Activated T-helper 2 cell treated with anti-CD3 and anti-CD28 coated beads, Interferon-gamma antibody, Interleukin-2, Interleukin-4, amounts not matched to agents 10 μg/mL and 5 μg/mL and 100 μg/mL, durations not matched to agents 14 hours and 24 hours and 36 hours (primary cell): ENCODE data around the gene SLC35B2. TPM values are rescaled to one million over a fixed set of nuclear protein-coding genes. Genes with fewer than 3 reads are reported as not detected.

Experiments
- DNase-seq: peaks from one replicate; pipeline ENCODE4 v3.0.0; 2021; ENCODE audit warnings: low spot score
- H3K27ac Mint-ChIP-seq: one replicate; pipeline ENCODE4 v1.8.0; 2021; ENCODE audit warnings: mixed read lengths
- H3K27me3 Mint-ChIP-seq: one replicate; pipeline ENCODE4 v1.8.0; 2021; ENCODE audit warnings: low read depth, mixed read lengths
- H3K36me3 Mint-ChIP-seq: one replicate; pipeline ENCODE4 v1.8.0; 2021; ENCODE audit warnings: low read depth, mixed read lengths
- H3K4me1 Mint-ChIP-seq: one replicate; pipeline ENCODE4 v1.8.0; 2021; ENCODE audit warnings: low read depth, mixed read lengths
- H3K4me3 Mint-ChIP-seq: one replicate; pipeline ENCODE4 v1.8.0; 2021; ENCODE audit warnings: low read depth, mild to moderate bottlenecking, moderate library complexity, mixed read lengths
- H3K9me3 Mint-ChIP-seq: one replicate; pipeline ENCODE4 v1.8.0; 2021; ENCODE audit warnings: mixed read lengths
- intact Hi-C: fragments of 100-400 bp; cut with micrococcal nuclease; formaldehyde crosslinking; loops from one replicate; pipeline ENCODE4 v1.15.1; 2023
- total RNA-seq: library from RNA; stranded (reverse); gene quantifications from 2 replicates; pipeline ENCODE4 v1.2.3, GENCODE V29; 2022

The SLC35B2 gene
- total RNA-seq, 1 donor from 2014 or later = 29.6 TPM

DNA sequence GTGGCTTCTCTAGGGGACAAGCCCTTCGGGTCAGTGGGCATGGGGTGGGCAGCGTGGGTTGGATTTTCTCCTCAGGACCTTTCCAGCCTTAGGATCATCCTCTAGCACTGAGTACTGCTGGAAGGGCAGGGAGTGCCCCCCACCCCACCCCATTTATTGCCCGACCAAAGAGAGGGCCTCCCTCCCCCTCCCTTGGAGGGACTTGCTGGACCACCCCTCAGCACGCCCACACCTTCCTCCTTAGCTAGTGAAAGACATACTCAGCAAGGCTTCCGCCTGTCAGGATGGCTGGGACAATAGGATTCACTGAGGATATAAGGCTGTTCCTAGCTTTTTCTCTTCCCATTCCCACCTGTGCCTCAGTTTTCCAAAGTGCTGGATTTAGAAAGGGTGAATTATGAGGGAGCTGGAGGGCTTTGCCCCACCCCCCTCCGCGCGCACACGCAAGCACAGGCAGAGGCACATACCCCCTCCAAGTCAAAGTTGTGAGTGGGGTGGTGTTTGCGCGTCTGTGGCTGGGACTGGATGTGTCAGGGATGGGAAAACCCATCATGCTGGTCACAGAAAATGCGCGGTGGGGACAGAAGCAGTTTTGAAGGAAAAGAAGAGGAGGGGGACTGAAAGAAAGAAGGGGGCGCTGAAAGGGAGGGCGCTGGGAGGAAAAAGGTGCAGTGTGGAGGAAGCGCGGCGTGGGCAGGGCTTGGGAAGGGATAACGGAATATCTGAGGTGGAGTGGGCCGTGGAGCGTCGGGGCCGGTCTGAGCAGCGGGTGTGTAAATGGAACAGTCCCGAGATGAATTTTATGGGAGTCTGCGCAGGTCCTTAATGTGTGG lies 34.6 kb downstream of the SLC35B2 start:
- Mint-ChIP-seq H3K9me3 (no peaks in the 10 kb centered on the region), H3K27me3 (peaks cover 7% of the 10 kb centered on the region), H3K4me1 (peaks cover 41% of the 10 kb centered on the region), H3K4me3 (peak overlapping the region; percentile 80), H3K36me3 (peaks cover 15% of the 10 kb centered on the region), H3K27ac (peak overlapping the region; percentile 73)
- DNase-seq = no peak
- intact Hi-C loops = loop anchor here (1.0 kb wide), 1 partner anchor 50 kb away; no protein-coding TSS in a partner anchor

DNA sequence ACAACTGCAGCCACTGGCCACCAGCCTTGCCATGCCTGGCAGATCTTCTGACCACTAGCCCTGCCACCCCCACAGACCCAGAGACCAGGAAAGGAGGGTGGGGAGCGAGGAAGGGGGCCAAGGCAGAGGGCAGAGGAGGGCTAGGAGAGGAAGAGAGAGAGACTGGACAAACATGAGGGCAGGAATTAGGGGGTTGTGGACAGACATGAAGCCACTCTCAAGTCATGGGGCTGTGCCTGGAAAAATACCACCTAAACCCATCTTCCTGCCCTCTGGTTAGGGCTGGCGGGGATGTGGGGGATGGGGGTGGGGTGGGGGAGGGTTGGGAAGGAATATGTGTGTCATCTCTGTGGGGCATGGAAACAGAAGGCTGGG lies 35.4 kb downstream of the SLC35B2 start:
- peaks cover 7% of the 10 kb centered on the region for H3K27me3 Mint-ChIP-seq
- intact Hi-C loops = loop anchor here (1.0 to 2.0 kb wide), 3 partner anchors 35 to 96 kb away; partner anchors contain the start of gene SLC35B2
- no peak for DNase-seq
- H3K36me3 Mint-ChIP-seq = peaks cover 9% of the 10 kb centered on the region
- no peak overlapping the region for H3K4me3 Mint-ChIP-seq
- no peaks in the 10 kb centered on the region for H3K9me3 Mint-ChIP-seq
- peaks cover 41% of the 10 kb centered on the region for H3K4me1 Mint-ChIP-seq
- peak overlapping the region; percentile 67 for H3K27ac Mint-ChIP-seq

DNA sequence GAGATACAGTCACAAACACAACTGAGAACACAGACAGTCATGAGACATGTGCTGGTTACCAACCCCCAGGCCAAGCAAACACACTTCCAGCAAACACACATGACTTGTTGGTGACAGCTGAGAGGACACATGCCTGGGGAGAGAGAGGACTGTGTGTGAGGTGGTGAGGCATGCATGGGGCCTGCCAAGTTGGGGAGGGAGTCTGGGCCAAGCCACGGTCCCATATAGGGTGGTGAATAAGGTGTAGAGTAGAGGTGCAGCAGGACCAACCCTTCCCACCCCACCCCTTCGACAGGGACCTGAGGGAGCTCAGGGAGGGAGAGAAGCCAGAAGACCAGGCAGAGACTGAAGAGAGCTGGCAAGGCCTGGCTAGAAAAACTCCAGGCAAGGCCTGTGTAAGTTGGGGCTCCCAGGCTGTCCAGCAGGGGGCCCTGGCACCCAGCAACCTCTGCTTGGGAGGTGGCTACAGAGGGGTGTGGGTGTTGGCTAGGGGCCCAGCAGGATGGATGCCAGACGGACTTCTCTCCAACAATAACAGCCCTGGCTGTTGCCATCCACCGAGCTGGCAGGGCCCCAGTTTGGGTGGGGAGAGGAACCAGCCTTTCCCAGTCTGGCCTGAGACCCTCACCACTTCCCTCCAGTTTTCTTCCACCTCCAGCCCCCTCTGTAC lies 35.9 kb downstream of the SLC35B2 start:
- peaks cover 9% of the 10 kb centered on the region for H3K36me3 Mint-ChIP-seq

DNA sequence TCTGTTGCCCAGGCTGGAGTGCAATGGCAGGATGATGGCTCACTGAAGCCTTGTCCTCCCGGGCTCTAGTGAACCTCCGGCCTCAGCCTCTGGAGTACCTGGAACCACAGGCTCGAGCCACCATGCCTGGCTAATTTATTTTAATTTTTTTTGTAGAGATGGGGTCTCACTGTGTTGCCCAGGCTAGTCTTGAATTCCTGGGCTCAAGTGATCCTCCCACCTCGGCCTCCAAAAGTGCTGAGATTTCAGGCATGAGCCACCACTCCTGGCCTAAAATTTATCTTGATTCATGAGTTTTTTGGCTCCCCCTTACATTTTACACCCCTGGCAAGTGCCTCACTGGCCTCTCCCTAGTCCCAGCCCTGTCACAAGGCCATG lies 36.4 kb downstream of the SLC35B2 start:
- Mint-ChIP-seq H3K4me1 (peaks cover 41% of the 10 kb centered on the region), H3K4me3 (peak overlapping the region; percentile 44), H3K36me3 (peaks cover 6% of the 10 kb centered on the region), H3K27ac (peak overlapping the region; percentile 67), H3K27me3 (peaks cover 9% of the 10 kb centered on the region), H3K9me3 (no peaks in the 10 kb centered on the region)
- no peak for DNase-seq
- intact Hi-C loops = loop anchor here (1.0 to 2.0 kb wide), 2 partner anchors 36 to 95 kb away; partner anchors contain the start of gene SLC35B2

More for the DNA sequence above, 35.9 kb downstream of the SLC35B2 start:
- peak; percentile 70 for DNase-seq
- peak overlapping the region; percentile 67 for H3K27ac Mint-ChIP-seq
- intact Hi-C loops = loop anchor here (1.0 to 2.0 kb wide), 2 partner anchors 35 to 95 kb away; partner anchors contain the start of gene SLC35B2
- peak overlapping the region; percentile 44 for H3K4me3 Mint-ChIP-seq
- no peaks in the 10 kb centered on the region for H3K9me3 Mint-ChIP-seq
- H3K4me1 Mint-ChIP-seq = peaks cover 44% of the 10 kb centered on the region
- H3K27me3 Mint-ChIP-seq = peaks cover 9% of the 10 kb centered on the region

DNA sequence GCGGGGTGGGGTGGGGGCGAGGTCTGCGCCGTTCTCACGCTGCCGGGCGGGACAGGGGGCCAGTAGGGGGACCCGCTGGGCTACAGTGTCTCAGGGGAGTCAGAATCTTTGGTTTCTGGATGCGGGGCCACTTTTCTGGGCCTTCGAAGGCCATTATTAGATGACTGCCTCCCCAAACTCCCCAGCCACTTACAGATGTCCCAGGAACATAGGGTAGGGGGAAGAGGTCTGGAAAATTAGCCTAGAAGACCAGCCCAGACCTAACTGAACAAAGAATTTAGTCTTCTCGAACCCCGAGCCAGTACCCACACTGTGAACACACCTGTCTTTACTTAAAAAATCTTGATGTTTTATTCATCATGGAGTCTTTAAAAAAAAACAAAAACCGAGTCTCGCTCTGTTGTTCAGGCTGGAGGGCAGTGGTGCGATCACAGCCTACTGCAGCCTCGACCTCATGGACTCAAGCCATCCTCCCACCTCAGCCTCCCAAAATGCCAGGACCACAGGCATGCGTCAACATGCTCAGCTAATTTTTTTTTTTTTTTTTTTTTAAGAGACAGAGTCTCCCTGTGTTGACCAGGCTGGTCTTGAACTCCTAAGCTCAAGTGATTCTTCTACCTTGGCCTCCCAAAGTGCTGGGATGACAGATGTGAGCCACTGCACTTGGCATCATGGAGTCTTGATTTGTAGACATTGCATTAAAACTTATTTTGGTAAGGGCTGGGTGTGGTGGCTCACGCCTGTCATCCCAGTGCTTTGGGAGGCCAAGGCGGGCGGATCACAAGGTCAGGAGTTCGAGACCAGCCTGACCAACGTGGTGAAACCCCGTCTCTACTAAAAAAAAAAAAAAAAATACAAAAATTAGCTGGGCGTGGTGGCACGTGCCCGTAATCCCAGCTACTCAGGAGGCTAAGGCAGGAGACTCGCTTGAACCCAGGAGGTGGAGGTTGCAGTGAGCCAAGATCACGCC lies 37.2 kb downstream of the SLC35B2 start:
- H3K27ac Mint-ChIP-seq = no peak overlapping the region
- no peak for DNase-seq
- intact Hi-C loops = loop anchor here (2.0 kb wide), 1 partner anchor 37 kb away; the partner anchor contains the start of gene SLC35B2
- peaks cover 38% of the 10 kb centered on the region for H3K4me1 Mint-ChIP-seq
- H3K36me3 Mint-ChIP-seq = peaks cover 6% of the 10 kb centered on the region
- H3K9me3 Mint-ChIP-seq = no peaks in the 10 kb centered on the region
- H3K4me3 Mint-ChIP-seq = peak overlapping the region; percentile 30
- peaks cover 9% of the 10 kb centered on the region for H3K27me3 Mint-ChIP-seq

DNA sequence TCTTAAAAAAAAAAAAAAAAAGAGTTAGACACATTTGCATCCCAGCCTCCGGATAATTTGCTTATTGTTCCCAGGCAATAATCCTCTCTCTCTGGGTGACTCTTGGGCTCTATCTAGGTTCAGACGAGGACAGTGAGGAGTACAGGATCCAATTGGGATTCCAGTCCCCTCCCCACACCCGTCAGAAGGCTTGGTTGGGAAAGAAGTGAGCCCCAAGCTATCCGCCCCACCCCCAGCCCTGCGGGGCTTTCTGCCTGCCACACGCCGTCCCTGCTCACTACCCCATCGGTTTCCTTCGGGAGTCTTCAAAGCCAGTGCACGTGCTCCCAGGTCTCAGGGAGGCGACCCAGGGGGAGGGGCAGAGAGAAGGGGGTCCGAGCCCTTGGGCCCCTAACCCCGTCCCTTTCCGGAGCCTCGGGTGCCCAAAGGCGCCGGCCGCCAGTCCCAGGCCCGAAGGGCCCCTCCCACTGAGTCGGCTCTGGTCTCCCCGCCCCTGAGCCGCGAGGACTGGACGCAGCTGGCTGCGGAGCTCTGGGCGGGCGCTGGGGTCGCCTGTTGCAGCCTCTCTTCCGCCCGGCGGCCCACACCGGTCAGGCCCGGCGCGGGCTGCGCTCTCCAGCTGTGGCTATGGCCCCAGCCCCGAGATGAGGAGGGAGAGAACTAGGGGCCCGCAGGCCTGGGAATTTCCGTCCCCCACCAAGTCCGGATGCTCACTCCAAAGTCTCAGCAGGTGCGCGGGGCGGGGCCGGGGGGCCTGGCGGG lies 38.1 kb downstream of the SLC35B2 start:
- no peak for DNase-seq
- H3K9me3 Mint-ChIP-seq = no peaks in the 10 kb centered on the region
- H3K4me1 Mint-ChIP-seq = peaks cover 30% of the 10 kb centered on the region
- no peak overlapping the region for H3K27ac Mint-ChIP-seq
- no peaks in the 10 kb centered on the region for H3K36me3 Mint-ChIP-seq
- intact Hi-C loops = no loop called here
- peaks cover 9% of the 10 kb centered on the region for H3K27me3 Mint-ChIP-seq
- peak overlapping the region; percentile 58 for H3K4me3 Mint-ChIP-seq

DNA sequence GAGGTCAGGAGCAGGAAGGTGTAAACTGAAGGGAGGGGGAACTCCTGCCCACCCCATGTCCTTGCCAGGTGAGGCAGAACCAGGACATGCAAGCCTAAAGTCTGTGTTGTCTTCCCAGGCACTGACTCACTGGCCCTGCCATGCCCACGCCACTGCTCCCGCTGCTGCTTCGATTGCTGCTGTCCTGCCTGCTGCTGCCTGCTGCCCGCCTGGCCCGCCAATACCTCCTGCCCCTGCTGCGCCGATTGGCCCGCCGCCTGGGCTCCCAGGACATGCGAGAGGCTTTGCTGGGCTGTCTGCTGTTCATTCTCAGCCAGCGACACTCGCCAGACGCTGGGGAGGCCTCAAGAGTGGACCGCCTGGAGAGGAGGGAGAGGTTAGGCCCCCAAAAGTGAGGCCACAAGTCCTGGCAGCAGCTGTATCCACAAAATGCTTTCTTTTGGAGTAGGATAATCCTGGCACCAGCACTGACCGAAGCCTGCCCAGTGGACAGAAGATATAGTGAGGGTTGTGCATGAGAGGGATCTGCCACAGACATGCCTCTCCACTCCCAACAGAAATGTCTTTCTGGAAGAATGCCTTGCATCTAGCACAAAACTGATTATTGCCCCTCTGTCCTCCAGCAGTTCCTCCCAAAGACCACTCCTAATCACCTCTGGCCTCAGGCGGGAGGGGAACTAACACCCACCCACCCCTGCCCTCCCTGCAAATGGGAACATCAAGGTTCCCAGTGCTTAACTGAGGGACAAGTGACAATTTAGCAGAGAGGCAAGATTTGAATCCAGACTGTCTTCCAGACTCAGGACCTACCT lies 39.8 kb downstream of the SLC35B2 start:
- Mint-ChIP-seq H3K4me3 (no peak overlapping the region), H3K4me1 (peaks cover 23% of the 10 kb centered on the region), H3K27ac (no peak overlapping the region), H3K27me3 (peaks cover 13% of the 10 kb centered on the region), H3K36me3 (no peaks in the 10 kb centered on the region), H3K9me3 (no peaks in the 10 kb centered on the region)
- DNase-seq = no peak
- intact Hi-C loops = no loop called here

DNA sequence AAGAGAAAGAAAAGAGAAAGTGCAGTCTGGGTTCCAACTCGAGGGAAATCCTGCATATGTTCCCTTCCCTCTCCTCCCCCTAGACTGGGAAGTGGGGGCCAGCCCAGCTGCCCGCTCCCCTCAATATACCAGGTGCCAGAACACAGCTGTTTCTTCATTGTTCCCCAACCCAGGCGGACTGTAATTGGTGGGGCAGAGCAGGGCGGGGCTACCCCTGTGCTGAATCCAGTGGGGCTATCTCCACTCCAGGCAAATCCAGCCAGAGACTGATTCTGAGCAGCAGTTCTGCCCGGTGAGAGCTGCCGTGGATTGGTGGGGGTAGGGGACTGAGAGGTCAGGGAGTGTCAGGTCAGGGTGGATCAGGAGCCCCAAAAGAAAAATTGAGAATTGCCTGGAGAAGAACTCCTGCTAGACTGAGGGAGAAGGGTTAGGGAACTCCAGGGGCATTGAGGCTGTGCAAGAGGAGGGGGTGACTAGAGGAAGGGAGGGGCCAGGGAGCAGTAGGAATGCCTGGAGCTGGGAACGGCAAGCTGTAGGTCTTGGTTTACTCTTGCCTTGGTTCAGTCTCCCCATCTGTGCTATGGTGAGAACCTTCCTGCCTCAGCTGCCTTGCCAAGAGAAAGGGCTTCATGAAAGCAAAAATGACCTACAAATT lies 40.5 kb downstream of the SLC35B2 start, which contains the start of gene MYMX:
Gene MYMX (plus strand): TSS at position 250 of the 655 bp plus-strand sequence. CDS start 546 bp downstream, outside the sequence.
- intact Hi-C loops = no loop called here
- H3K4me1 Mint-ChIP-seq = peaks cover 17% of the 10 kb centered on the region
- H3K9me3 Mint-ChIP-seq = no peaks in the 10 kb centered on the region
- H3K27ac Mint-ChIP-seq = no peak within 1 kb of the TSS
- peaks cover 13% of the 10 kb centered on the region for H3K27me3 Mint-ChIP-seq
- no peak for DNase-seq
- no peak within 1 kb of the TSS for H3K4me3 Mint-ChIP-seq
- no peaks in the 10 kb centered on the region for H3K36me3 Mint-ChIP-seq

DNA sequence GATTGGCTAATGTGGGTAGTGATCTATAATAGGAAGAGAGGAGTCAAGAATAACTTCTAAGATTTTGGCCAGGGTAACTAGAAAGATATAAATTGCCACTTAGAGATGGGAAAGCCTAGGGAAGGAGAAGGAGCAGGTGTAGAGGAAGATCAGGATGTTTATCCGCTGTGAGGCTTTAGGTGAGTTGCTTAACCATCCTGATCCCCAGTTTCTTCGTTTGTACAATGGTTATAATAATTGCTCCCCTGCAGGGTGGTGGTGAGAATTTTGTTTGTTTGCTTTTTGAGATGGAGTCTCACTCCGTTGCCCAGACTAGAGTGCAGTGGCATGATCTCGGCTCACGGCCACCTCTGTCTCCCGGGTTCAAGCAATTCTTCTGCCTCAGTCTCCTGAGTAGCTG lies 43.0 kb downstream of the SLC35B2 start:
- Mint-ChIP-seq H3K27ac (no peak overlapping the region), H3K4me1 (peaks cover 10% of the 10 kb centered on the region), H3K9me3 (no peaks in the 10 kb centered on the region), H3K27me3 (peaks cover 17% of the 10 kb centered on the region), H3K36me3 (no peaks in the 10 kb centered on the region), H3K4me3 (no peak overlapping the region)
- intact Hi-C loops = no loop called here
- DNase-seq = no peak

DNA sequence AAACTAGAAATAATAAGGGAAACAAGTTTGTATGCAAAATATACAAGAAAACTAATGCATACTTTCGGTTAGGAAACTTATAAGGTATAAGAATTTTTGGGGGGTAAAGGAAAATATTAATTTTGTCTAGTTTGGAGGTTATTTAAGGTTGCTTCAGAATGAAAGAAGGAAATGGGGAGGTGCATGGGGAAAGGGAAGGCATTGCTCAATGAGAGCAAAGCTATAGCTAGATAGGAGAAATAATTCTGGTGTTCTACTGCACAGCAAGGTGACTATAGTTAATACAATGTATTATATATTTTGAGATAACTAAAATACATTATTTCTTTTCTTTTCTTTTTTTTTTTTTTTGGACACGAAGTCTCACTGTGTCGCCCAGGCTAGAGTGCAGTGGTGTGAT lies 46.0 kb downstream of the SLC35B2 start:
- Mint-ChIP-seq H3K9me3 (no peaks in the 10 kb centered on the region), H3K4me1 (peaks cover 1% of the 10 kb centered on the region), H3K4me3 (no peak overlapping the region), H3K36me3 (no peaks in the 10 kb centered on the region), H3K27me3 (peaks cover 16% of the 10 kb centered on the region), H3K27ac (no peak overlapping the region)
- no peak for DNase-seq
- intact Hi-C loops = no loop called here

DNA sequence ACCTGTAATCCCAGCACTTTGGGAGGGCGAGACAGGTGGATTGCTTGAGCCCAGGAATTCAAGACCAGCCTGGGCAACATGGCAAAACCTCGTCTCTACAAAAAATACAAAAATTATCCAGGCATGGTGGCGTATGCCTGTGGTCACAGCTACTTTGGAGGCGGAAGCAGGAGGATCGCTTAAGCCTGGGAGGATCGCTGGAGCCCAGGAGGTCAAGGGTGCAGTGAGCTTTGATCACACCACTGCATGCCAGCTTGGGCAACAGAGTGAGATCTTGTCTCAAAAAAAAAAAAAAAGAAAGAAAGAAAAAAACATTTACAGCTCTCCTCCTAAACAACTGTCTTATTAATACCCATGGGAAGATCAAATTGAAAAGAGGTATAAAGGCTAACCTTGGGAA lies 49.4 kb downstream of the SLC35B2 start:
- no peak for DNase-seq
- intact Hi-C loops = no loop called here
- H3K4me1 Mint-ChIP-seq = peaks cover 12% of the 10 kb centered on the region
- peaks cover 17% of the 10 kb centered on the region for H3K27me3 Mint-ChIP-seq
- no peaks in the 10 kb centered on the region for H3K9me3 Mint-ChIP-seq
- no peaks in the 10 kb centered on the region for H3K36me3 Mint-ChIP-seq
- H3K27ac Mint-ChIP-seq = no peak overlapping the region
- H3K4me3 Mint-ChIP-seq = no peak overlapping the region
